Activated CD4-positive, alpha-beta memory T cell treated with anti-CD3 and anti-CD28 coated beads for 36 hours (primary cell): ENCODE data around the gene CAV2. TPM values are rescaled to one million over a fixed set of nuclear protein-coding genes. Genes with fewer than 3 reads are reported as not detected.

Experiments
- CTCF ChIA-PET: fragments of 350-600 bp; sonication (Branson Sonifier 250); formaldehyde crosslinking; loops from one replicate; lab custom pipeline; 2021; ENCODE audit warnings: antibody characterized with exemption, inconsistent platforms; lab: Charles Lee
- POLR2A ChIA-PET: fragments of 350-600 bp; sonication (Branson Sonifier 250); formaldehyde crosslinking; loops from one replicate; lab custom pipeline; 2021; ENCODE audit warnings: antibody characterized with exemption; lab: Charles Lee
- DNase-seq: peaks from one replicate; pipeline ENCODE4 v3.0.0-alpha.2; 2020
- H3K27ac Mint-ChIP-seq: one replicate; pipeline ENCODE4 v1.8.0; 2021; ENCODE audit warnings: mixed read lengths
- H3K27me3 Mint-ChIP-seq: one replicate; pipeline ENCODE4 v1.8.0; 2021; ENCODE audit warnings: mixed read lengths
- H3K36me3 Mint-ChIP-seq: one replicate; pipeline ENCODE4 v1.8.0; 2021; ENCODE audit warnings: mixed read lengths
- H3K4me1 Mint-ChIP-seq: one replicate; pipeline ENCODE4 v1.8.0; 2021; ENCODE audit warnings: low read depth, mixed read lengths
- H3K4me3 Mint-ChIP-seq: one replicate; pipeline ENCODE4 v1.8.0; 2021; ENCODE audit warnings: mild to moderate bottlenecking, mixed read lengths
- H3K9me3 Mint-ChIP-seq: one replicate; pipeline ENCODE4 v1.8.0; 2021; ENCODE audit warnings: mixed read lengths
- intact Hi-C: fragments of 100-400 bp; cut with micrococcal nuclease; formaldehyde crosslinking; loops from one replicate; pipeline ENCODE4 v1.15.1; 2023
- total RNA-seq, 2 experiments: library from RNA; stranded (reverse); gene quantifications; one replicate each; pipeline ENCODE4 v1.2.3, GENCODE V29; 2021

The CAV2 gene
- total RNA-seq, 2 experiments from 2014 or later, result not detected

DNA sequence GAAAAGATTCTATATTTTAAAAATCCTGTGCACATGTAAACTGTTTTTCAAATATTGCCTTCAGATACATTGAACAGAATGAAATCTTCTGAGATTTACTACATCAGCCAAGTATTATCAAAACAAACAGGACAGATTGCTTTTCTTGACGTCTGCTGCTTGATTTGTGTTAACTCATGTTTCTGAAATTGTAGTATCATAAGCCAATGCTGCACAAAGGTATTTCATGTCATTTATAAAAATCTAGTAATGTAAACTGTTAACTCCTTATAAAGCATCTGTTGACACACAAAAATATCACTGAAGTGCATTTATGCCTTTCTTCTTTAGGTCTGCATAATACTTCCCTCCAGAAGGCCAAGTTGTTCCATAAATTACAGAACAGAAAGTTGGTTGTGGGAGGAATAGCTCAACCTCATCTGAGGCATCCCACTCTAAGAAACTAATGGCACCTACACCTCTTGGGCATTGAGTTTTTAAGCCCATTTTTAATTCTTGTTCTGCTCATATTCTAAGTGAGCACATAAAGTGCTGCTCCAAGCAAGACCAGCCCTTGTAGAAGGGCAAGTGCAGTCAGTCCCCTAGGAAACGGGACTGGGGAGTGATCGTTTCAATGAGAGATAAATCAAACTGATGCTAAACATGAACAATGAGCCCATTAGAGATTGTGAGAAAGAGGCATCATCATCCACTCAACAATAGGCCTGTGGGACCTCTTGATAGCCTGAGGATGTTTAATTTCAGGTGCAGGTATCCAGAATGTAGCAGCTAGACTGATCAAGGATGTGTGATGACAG, 53.8 kb downstream of the CAV2 start:
- H3K27me3 Mint-ChIP-seq, result peaks cover 23% of the 10 kb centered on the region
- H3K36me3 Mint-ChIP-seq, result no peaks in the 10 kb centered on the region
- intact Hi-C loops, result no loop called here

GRCh38 chr7:116554436-116554835, 54.9 kb downstream of the CAV2 start:
- Mint-ChIP-seq H3K4me3 (no peak overlapping the region), H3K36me3 (no peaks in the 10 kb centered on the region), H3K9me3 (no peaks in the 10 kb centered on the region), H3K27me3 (peaks cover 29% of the 10 kb centered on the region), H3K27ac (no peak overlapping the region), H3K4me1 (no peaks in the 10 kb centered on the region)
- intact Hi-C loops, result no loop called here
- POLR2A ChIA-PET, result no interaction called here
- CTCF ChIA-PET, result interaction anchor here (1.6 kb wide), 1 partner anchor 28 kb away, joined by 3 read pairs; no protein-coding TSS in a partner anchor
- no peak for DNase-seq

More for the DNA sequence above, 53.8 kb downstream of the CAV2 start:
- ChIA-PET CTCF (interaction anchor here (1.6 kb wide), 1 partner anchor 27 kb away, joined by 3 read pairs; no protein-coding TSS in a partner anchor), POLR2A (no interaction called here)
- H3K9me3 Mint-ChIP-seq, result no peaks in the 10 kb centered on the region
- no peaks in the 10 kb centered on the region for H3K4me1 Mint-ChIP-seq
- H3K27ac Mint-ChIP-seq, result no peak overlapping the region
- no peak for DNase-seq
- H3K4me3 Mint-ChIP-seq, result no peak overlapping the region

GRCh38 chr7:116554911-116555310, 55.4 kb downstream of the CAV2 start:
- intact Hi-C loops, result no loop called here
- POLR2A ChIA-PET, result no interaction called here
- no peaks in the 10 kb centered on the region for H3K9me3 Mint-ChIP-seq
- CTCF ChIA-PET, result no interaction called here
- H3K4me1 Mint-ChIP-seq, result no peaks in the 10 kb centered on the region
- no peak overlapping the region for H3K27ac Mint-ChIP-seq
- DNase-seq, result no peak
- H3K4me3 Mint-ChIP-seq, result no peak overlapping the region
- H3K36me3 Mint-ChIP-seq, result no peaks in the 10 kb centered on the region
- peaks cover 31% of the 10 kb centered on the region for H3K27me3 Mint-ChIP-seq

- Mint-ChIP-seq H3K4me1 (no peaks in the 10 kb centered on the region), H3K27me3 (peaks cover 33% of the 10 kb centered on the region), H3K4me3 (no peak overlapping the region), H3K27ac (no peak overlapping the region), H3K36me3 (no peaks in the 10 kb centered on the region), H3K9me3 (no peaks in the 10 kb centered on the region)
- intact Hi-C loops, result no loop called here
- ChIA-PET POLR2A (no interaction called here), CTCF (interaction anchor here (1.1 kb wide), 1 partner anchor 298 kb away, joined by 6 read pairs; no protein-coding TSS in a partner anchor)
- no peak for DNase-seq
Observed at GRCh38 chr7:116557066-116557585, 57.6 kb downstream of the CAV2 start.

DNA sequence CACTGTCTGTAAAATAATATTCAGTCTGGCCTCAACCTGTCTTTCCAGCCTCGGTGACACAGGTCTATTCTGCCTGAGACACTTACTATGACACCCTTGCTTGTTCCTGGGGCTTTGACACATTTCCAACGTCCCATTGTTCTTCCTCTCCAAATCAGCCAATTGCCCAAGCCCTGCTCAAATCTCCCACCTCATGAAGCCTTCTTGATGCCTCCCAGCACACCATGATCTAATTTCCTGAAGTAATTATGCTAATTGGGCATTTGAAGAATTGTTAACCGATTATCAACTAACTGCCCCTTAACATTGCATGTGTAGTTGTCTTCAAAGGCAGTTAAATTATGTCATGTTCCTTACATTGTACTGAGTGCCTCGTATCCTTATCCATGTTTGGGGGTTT, 58.4 kb downstream of the CAV2 start:
- ChIA-PET POLR2A (no interaction called here), CTCF (interaction anchor here (0.6 kb wide), 1 partner anchor 32 kb away, joined by 3 read pairs; no protein-coding TSS in a partner anchor)
- intact Hi-C loops, result no loop called here
- H3K4me1 Mint-ChIP-seq, result no peaks in the 10 kb centered on the region
- H3K27me3 Mint-ChIP-seq, result peaks cover 33% of the 10 kb centered on the region
- H3K9me3 Mint-ChIP-seq, result no peaks in the 10 kb centered on the region
- no peak overlapping the region for H3K4me3 Mint-ChIP-seq
- no peak overlapping the region for H3K27ac Mint-ChIP-seq
- H3K36me3 Mint-ChIP-seq, result no peaks in the 10 kb centered on the region
- DNase-seq, result no peak

Other genes with a start within 250 kb of the CAV2 start
- under 1 TPM; 0.07 to 0.19 TPM for gene CAV1, start 25.3 kb downstream of the CAV2 start, total RNA-seq
- gene MET, start 172.5 kb downstream of the CAV2 start, total RNA-seq, result 1 to 10 TPM; 1.4 to 1.8 TPM